HG02571 (cell line): ENCODE results near the gene TRPM1.

Source experiments
- ATAC-seq: cut with Tn5 transposase; IDR thresholded peaks from one replicate; pipeline ENCODE4 v1.9.1; 2021; ENCODE audit warnings: mild to moderate bottlenecking, moderate library complexity; ENCODE audit not compliant: unreplicated experiment

The TRPM1 gene

GRCh38 chr15:31083370-31083780 lies 18.1 kb downstream of the TRPM1 start:
- ATAC-seq, result no peak

- no peak for ATAC-seq
Measured at GRCh38 chr15:31082771-31083369, 18.7 kb downstream of the TRPM1 start.

GRCh38 chr15:31081588-31082250 lies 19.8 kb downstream of the TRPM1 start:
- no peak for ATAC-seq

GRCh38 chr15:31081056-31081455 lies 20.5 kb downstream of the TRPM1 start:
- no peak for ATAC-seq

- ATAC-seq, result no peak
Measured at GRCh38 chr15:31080591-31081014, 20.9 kb downstream of the TRPM1 start.

- no peak for ATAC-seq
Measured at GRCh38 chr15:31079519-31079918, 22.0 kb downstream of the TRPM1 start.

GRCh38 chr15:31078471-31078870 lies 23.1 kb downstream of the TRPM1 start:
- no peak for ATAC-seq

- ATAC-seq, result no peak
Measured at GRCh38 chr15:31077941-31078340, 23.6 kb downstream of the TRPM1 start.

- ATAC-seq, result no peak
Measured at GRCh38 chr15:31077181-31077580, 24.3 kb downstream of the TRPM1 start.

GRCh38 chr15:31074321-31074720 lies 27.2 kb downstream of the TRPM1 start:
- no peak for ATAC-seq

- ATAC-seq, result no peak
Measured at GRCh38 chr15:31070867-31071266, 30.7 kb downstream of the TRPM1 start.

GRCh38 chr15:31069360-31070000 lies 32.0 kb downstream of the TRPM1 start:
- no peak for ATAC-seq

- ATAC-seq, result no peak
Measured at GRCh38 chr15:31067890-31068603, 33.5 kb downstream of the TRPM1 start.

GRCh38 chr15:31065824-31066223 lies 35.7 kb downstream of the TRPM1 start:
- no peak for ATAC-seq

- ATAC-seq, result no peak
Measured at GRCh38 chr15:31062911-31063310, 38.6 kb downstream of the TRPM1 start.

- ATAC-seq, result no peak
Measured at GRCh38 chr15:31062310-31062847, 39.1 kb downstream of the TRPM1 start.

GRCh38 chr15:31060429-31061140 lies 40.9 kb downstream of the TRPM1 start:
- ATAC-seq, result no peak

GRCh38 chr15:31058236-31058962 lies 43.1 kb downstream of the TRPM1 start:
- ATAC-seq, result no peak

- ATAC-seq, result no peak
Measured at GRCh38 chr15:31051496-31052080, 49.9 kb downstream of the TRPM1 start.

GRCh38 chr15:31050953-31051352 lies 50.6 kb downstream of the TRPM1 start:
- no peak for ATAC-seq
